HG02981 (cell line): Measurements from ENCODE around the gene MRGPRD.

Experiments used
- ATAC-seq: cut with Tn5 transposase; IDR thresholded peaks from one replicate; pipeline ENCODE4 v1.9.1; 2021; ENCODE audit warnings: mild to moderate bottlenecking, moderate library complexity; ENCODE audit not compliant: unreplicated experiment

Gene MRGPRD, protein sequence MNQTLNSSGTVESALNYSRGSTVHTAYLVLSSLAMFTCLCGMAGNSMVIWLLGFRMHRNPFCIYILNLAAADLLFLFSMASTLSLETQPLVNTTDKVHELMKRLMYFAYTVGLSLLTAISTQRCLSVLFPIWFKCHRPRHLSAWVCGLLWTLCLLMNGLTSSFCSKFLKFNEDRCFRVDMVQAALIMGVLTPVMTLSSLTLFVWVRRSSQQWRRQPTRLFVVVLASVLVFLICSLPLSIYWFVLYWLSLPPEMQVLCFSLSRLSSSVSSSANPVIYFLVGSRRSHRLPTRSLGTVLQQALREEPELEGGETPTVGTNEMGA

DNA sequence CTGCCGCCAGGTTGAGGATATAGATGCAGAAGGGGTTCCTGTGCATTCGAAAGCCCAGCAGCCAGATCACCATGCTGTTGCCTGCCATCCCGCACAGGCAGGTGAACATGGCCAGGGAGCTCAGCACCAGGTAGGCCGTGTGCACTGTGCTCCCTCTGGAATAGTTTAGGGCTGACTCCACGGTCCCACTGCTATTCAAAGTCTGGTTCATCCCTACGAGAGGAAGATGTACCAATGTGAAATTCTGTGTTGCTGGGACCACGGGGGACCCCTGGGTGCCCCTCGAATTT lies at the start of gene MRGPRD:
TSS of gene MRGPRD (minus strand) at position 211 of the 290 bp plus-strand sequence. CDS start at position 211, 0 bp downstream.
- no peak for ATAC-seq

DNA sequence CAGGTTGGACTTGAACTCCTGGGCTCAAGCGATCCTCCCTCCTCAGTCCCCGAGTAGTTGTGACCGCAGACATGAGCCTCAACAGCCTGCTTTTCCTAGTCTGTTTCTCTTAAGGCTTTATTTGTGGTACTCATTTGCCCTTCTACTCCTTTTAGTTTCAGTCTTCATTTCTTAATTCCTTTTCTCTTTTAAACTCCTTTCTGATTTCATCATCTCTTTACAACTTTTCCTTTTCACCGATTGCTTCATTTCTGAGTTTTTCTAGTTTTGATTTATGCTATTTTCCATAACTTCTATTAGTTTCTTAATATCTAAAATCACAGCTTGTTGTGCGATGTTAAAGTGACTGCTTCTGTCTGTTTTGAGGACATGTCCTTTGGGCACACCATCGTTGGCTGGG lies 49.5 kb upstream of the MRGPRD start:
- no peak for ATAC-seq

DNA sequence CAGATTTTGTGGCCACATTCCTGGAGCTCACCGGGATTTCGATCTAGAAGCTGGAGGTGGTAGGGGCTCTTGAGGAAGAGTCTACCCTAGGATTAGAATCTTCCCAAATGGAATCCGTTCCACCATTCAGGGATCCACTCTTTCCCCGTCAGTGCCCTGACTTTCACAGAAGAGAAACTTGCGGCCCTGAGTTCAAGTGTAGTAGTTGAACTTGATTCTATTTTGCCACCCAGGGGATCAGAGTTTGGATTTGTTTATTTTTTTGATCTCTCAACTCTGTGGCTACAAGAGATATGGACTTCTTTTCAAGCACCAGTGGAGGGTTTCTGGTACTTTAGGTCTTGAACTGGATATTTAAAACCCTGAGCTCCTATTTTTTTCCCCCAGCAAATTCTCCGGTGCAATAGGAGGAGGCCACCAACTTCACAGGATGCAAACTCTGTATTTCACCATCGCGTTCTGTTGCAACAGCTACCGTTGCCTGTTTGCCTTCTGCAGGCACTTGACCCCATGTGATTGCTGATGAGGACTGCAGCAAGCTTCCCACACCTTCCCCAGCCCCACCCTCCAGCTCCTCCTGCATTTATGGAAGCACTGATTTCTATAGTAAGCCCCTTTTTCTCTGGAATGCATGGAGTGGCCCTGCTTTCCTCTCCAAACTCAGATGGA lies 47.1 kb upstream of the MRGPRD start:
- no peak for ATAC-seq

DNA sequence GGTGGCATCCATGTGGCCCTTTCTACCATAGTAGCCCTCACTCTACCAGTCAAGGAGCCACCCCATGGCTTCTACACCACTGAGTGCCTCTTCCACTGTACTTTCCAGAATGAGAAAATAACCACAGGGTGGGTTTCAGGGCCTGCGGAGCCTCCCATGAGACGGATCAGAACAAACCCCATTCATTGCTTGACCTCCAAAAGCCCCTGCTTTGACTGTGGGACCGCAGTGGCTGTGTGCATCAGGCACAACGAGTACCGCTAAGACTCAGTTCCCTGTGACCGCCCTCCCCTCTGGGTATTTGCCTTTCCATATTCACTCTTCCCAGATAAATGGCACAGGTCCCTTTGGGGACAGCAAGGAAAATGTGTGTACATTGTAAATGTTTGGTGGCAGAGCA lies 43.7 kb upstream of the MRGPRD start:
- ATAC-seq = no peak

DNA sequence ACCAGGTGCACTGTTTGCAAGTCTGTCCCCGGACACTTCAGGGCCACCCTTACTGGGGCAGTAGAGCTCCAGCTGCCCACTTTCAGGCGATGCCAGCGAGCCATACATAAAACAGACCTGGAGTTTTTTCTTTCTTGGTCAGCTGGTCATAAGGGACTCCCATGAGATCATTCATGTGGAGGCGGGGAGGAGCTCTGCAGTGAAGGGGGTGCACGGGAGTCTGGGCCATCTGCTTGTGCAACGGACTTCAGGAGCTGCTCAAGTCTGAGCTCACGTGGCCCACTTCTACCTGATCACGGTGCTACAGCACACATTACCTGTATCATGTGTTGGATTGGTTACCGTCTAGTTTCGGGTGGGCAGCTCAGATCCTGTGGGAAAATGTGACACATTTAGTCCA lies 41.5 kb upstream of the MRGPRD start:
- ATAC-seq = no peak

DNA sequence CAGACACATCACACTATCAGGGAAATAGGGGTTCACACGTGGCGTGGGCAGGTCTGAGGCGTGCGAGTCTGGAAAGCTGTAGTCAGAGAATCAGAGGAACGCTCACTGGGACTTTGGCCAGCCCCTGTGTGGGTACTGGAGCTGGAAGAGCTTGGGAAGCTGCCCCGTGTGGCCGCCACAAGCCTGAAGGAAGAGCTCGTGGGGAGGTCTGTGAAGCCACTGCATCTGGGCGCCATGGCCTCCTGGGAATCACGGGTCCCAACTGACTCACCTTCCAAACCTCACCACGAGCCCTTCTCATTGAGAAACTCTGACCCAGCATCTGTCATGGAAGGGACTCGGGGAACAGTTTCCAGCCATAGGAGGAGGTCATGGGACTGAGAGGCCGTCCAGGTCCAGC lies 38.1 kb upstream of the MRGPRD start:
- no peak for ATAC-seq

DNA sequence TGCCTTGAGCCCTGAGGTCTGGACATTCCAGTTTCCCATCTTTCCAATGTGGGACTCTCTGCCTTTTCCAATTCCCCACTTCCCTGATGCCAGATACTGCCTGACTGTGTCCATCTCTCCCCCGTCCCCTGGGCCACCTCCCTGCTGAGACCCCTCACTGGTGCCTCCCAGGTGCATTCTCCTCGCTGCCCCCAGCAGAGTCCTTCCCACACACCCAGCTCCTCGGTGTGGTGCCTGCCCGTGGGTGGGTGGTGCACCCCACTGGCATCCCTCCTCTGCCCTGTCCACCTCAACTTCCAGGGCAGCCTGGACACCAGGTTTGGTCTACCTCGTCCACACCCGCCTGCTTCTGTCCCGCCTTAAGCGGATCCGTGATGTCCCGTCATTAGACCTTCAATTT lies 37.2 kb upstream of the MRGPRD start:
- no peak for ATAC-seq

DNA sequence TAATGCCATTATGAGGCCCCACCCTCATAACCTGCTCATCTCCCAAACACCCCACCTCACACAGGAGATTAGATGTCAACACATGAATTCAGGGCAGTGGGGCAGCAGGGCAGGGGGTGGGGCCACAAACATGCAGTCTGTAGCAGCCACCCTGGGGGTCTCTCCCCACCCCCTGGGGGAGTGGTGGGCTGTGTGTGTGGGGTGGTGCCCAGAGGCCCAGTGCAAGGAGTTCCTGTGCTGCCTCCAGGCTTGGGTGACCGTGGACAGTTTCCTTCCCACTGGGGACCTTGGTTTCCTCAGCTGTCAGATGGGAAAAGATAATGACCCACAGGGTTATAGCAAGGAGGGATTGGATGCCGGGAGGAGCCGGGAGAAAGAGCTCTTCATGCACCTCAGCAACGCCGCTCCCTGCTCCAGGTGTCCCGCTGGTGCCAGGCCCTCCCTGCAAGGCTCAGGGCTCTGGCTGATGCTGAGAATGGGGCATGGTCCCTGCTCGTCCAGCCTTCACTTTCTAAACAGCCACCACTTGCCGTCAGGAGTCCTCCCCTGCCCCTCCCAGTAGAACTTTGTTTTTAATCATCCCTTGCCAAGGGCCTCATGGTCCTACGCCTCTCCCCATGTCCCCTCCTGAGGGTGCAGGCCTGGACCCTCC lies 34.2 kb upstream of the MRGPRD start:
- ATAC-seq = no peak

DNA sequence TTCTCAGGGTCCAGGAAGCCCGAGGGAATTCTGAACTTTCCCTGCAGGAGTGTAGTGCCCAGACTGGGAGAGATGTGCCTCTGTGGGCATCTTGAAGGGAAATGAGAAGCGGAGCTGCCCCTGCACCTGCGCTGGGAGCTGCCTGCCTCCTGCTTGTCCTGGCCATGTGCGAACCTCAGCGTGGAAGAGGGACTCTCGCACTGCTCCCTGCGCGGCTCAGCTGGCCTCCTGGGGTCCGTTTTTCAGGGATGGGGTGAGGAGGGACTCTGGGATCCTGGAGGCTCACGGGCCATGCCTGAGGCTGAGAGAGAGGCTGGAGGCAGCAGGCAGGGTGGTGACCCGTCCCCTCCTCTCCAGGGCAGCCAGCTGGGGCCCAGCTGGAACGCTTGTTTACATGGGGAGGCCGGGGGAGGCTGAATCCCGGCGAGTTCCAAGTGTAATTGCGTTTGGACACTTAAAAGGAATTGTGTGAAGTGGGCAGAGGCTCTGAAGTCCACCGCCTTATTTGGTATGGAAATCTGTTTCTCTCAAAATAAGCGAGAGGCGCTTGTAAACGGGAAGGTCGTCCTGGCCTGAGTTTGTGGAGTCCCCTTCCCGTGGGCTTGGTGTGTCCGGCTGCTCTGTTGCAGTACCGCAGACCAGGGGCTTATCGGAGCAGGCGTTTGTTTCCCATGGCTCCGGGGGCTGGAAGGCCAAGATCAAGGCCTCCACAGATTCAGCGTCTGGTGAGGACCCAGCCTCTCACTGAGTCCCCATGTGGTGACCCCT lies 33.5 kb upstream of the MRGPRD start:
- no peak for ATAC-seq

DNA sequence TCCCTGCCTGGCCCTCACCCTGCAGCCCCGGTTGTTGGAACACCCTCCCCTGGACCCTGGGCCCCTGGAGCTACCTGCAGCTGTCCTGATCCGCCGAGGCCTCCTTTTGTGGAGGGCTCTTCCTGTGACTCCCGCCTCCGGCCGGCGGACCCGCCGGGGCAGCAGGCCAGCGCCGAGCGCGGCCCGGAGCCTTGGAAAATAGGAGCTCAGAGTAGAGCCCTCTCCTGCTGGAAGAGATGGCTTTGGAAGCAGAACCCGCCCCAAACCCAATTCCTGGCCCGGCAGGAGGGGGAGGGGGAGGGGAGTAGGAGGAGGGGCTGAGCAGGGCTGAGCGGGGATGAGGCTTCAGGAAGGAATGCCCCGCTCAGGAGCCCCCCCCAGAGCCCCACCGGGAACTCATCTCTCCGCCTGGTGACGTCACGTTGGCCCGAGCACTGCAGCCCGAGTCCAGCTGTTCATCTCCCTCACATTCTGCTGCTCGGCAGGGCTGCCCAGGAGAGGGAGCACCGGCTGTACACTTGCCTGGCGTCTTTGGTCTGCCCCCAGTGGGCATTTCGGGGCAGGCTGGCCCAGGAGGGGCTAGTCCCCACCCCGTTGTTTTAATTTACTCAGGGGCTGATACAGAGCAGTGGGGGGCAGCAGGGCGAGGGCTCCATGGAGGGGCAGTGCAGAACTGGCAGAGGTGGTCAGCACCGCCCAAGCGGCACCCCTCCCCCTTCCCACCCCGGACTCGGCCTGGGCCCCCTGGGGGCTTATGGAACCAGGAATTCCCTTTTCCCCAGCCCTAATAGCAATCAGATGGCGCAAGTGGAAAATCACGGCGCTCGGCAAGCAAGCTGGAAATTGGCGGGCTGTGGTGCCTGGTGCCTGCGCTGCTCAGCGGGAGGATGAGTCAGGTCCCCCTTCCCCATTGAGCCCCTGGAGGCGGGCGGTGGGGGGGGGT lies 32.5 kb upstream of the MRGPRD start, which contains the start of gene MRGPRF:
TSS of gene MRGPRF (minus strand) at position 238 of the 943 bp plus-strand sequence. CDS start 3,345 bp downstream, outside the sequence.
- no peak for ATAC-seq

DNA sequence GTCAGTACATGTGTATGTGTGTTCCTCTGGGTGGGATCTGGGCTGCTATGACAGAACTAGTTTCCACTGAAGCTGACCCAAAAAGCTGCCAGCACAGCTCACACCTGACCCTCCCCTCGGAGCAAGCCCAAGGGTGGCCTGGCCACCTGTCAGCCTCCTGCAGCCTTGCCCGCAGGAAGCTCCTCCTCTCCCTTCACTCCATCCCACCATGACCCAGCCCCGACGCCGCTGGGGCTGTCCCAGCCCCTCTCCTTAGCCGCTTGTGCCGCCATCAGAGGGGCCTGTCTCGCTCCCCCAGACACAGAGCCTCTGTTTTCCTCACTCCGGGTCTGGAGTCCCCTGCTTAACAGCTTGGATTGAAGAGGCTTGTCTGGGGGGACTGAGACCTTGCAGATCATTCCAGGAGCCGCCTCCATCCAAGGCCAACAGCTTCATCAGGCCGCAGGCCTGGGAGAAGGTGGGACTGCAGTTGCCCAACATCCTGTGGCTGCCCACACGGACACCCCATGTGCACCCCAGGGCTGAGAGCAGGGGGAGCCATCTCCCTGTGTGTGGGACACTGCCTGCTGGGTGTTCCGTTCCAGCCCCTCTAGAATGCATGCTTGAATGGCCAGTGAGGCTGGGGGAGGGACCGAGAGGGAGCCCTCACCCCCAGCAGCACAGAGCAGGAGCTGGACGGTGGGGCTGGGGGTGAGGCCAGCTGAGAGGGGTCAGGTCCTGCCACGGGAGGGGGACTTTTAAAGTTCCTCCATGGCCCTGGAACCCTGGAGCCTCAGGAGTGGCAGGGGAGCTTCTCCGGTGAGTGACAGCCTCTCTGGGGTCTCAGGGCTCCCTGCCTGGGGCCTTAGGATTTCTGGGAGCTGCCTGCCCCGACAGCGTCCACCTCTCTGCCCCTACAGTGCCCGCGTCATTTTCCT lies 31.6 kb upstream of the MRGPRD start:
- ATAC-seq = no peak

DNA sequence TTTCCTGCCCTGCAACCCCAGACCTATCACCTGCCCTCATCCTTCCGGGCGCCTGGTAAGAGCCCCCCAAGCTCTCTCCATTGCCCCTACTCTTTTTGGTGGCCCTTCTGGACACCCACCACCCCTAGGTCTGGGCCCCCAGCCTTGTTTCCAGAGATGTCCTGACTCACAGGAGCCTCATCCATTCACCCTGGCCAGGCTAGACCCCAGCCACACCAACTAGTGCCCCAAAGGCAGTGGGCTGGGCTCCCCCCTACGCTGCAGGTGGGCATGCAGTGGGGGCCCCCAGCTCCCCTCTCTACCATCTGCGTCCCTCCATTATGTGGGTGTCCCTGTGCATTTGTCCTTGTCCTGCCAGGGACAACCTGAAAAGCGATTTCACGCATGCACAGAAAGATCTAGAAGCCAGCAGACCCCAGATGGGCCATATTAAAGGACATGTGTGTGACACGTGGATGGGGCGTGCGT lies 30.9 kb upstream of the MRGPRD start:
- no peak for ATAC-seq

DNA sequence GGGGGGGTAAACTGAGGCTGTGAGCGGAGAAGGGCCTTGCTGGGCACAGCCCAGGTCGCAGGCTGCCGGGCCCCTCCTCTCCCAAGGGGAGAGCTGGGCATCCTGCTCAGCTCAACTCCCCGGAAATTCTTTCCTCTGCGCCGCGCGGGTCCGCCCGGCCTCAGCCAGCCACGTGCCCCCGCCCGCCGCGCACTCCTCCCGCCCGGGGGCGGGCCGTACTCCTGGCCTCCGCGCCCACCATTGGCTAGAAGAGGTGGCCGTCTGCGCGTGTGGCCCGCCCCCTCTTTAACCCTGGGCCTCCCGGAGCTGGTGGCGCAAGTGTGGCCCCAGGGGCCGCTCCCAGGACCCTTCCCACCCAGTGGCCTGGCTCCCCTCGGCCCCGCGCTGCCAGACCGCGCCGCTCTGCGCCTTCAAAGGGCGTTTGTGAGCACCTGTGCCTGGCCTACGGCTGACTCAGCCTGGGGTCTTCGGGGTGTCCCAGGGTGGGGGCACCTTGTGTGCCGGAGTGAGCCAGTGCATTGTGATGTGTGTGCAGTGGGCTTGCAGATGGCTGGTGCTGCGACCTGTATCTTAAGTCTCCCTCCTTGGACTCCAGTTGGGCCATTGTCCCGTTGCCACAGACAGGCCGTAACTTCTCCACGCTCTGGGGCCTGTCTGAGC lies 30.3 kb upstream of the MRGPRD start:
- ATAC-seq = no peak

DNA sequence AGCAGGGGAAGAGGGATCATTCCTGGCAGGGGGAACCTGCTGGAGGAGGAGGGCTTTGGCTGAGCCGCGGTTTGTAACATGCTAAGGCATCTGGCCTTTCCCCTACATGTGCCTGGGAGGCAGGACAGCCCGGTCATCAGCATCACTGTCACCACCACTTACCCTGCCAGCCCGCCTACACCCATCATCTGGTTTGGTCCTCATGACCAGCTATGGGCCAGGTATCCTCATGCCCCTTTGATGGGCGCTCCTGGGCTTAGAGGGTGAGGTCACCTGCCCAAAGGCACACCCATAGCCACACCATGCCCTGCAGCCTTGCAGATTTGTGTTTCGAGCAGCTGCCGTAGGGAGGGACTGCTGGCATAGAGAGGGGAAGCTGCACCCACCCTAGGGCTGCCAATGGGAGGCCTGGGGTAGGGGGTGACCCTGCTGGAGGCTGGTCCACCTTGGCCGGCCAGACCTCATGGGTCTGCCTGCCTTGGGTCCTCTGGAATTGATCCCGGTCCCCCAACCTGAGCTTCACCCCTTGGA lies 29.6 kb upstream of the MRGPRD start:
- ATAC-seq = no peak

DNA sequence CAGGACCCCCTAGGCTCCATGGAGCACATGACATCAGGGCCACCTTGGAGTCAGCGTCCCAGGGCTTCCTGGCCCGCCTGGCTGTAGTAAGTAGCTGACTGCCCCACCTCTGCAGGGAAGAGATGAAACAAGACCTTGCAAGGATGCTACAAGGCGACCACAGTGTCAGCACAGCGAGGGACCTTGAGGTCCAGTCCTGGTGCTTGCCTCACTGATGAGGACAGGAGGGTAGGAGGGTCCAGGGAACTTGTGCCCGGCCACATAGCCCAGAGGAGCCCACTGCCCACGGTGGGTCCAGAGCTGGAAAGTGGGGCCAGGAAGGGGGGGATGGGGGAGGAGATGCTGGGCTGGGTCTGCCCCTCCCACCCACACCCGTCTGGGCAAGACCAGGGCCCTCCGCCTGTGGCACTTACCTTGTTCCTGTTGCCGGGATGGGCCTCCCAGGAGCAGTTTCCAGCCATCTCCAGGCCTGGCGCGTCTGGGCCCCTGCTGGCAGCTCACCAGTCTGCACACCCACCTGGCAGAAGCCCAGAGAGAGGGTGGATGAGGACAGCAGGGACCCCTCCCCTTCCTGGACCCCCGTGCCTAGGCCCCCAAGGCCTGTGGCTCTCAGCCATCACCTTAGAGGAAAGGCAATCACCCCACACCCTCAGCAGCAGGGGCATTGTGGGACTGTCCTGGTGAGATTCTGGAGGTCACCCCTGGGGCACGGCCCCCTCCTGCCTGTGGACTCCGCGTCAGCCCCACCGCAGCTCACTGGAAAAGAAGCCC lies 28.8 kb upstream of the MRGPRD start:
- no peak for ATAC-seq

DNA sequence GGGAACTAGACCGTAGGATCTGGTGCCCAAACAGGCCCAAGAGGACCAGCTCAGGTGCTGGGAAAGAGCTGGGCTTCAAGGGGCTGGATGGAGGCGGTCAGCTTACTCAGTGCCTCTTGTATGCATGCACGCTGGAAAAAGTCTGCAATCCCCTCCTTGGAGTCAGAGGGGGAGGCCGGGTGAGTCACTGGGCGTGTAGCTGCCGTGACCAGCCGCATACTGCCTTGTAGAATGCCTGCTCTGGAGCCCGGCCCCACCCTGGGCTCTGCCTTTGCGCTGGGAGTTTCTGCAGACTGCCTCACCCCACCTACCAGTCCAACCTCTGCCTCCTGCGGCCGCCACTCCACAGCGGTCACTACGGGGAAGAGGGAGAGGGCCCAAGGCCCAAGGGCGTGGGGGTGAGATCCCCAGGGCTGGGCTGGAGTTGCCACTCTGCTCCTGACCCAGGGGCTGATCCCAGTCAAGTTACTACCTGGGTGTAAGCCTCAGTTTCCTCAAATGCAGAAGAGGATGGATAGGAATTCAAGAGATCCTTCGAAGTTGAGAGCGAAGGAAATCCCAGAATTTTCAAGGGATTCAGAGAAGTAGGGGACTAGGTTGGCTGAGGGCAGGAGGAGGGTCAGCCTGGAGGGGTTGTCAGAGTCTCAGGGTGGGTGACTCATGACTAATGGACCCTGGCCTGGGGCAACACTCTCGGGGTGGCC lies 28.1 kb upstream of the MRGPRD start:
- ATAC-seq = no peak

DNA sequence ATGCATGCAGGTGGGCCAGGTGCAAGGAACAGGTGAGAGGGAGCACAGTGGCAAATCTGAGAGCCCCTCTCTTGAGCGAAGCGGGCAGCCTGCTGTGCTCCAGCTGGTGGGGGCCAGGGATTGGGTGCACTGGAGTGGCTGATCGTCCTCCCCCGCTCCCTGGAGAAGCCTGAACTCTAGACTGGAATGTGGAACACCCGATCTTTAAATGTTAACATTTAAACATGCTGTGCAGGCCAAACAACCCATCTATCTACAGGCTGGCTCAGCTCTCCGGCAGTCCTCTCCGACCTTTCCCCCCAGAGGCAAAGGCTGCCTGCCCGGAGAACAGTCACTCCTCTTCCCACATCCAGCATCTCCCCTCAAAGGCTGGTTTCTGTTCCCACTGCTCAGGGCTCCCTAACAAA lies 27.2 kb upstream of the MRGPRD start:
- no peak for ATAC-seq
